Astrocyte of the cerebellum (primary cell): Measurements from ENCODE around the gene CCDC17.

Experiments used
- DNase-seq: peaks from one replicate; pipeline ENCODE4 v3.0.0-alpha.2; 2011; ENCODE audit warnings: low read depth
- H3K4me3 ChIP-seq: 2 replicates; pipeline ENCODE4 v1.5.1; 2011; ENCODE audit warnings: mild to moderate bottlenecking, low read depth, low read length, moderate library complexity
- in situ Hi-C: cut with HindIII; loops from 2 replicates; pipeline ENCODE4 v1.10.0; 2017; ENCODE audit warnings: low sequenced_read_pairs
- TF ChIP-seq, protein P1 (sequence below): IDR thresholded peaks from 2 replicates; pipeline ENCODE4 v1.5.1; 2012; ENCODE audit warnings: low read length, low read depth, moderate library complexity, mild to moderate bottlenecking; ENCODE audit errors: missing control alignments

CCDC17 gene

DNA sequence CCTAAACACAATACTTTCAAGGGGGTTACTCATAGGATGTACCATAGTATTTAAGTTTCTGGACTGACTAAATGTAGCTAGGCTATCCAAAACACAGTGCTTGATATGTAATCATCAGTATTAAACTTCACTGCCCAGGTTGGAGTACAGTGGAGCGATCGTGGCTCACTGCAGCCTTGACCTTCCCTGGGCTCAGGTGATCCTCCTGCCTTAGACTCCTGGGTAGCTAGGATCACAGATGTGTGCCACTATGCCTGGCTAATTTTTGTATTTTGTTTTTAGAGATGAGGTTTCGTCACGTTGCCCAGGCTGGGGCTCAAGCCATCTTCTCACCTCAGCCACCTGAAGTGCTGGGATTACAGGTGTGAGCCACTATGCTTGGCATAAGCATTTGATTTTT lies 29.4 kb downstream of the CCDC17 start:
- no peak for DNase-seq
- TF ChIP-seq, protein P1, sequence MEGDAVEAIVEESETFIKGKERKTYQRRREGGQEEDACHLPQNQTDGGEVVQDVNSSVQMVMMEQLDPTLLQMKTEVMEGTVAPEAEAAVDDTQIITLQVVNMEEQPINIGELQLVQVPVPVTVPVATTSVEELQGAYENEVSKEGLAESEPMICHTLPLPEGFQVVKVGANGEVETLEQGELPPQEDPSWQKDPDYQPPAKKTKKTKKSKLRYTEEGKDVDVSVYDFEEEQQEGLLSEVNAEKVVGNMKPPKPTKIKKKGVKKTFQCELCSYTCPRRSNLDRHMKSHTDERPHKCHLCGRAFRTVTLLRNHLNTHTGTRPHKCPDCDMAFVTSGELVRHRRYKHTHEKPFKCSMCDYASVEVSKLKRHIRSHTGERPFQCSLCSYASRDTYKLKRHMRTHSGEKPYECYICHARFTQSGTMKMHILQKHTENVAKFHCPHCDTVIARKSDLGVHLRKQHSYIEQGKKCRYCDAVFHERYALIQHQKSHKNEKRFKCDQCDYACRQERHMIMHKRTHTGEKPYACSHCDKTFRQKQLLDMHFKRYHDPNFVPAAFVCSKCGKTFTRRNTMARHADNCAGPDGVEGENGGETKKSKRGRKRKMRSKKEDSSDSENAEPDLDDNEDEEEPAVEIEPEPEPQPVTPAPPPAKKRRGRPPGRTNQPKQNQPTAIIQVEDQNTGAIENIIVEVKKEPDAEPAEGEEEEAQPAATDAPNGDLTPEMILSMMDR = no peak
- H3K4me3 ChIP-seq = no peak overlapping the region
- in situ Hi-C loops = no loop called here

DNA sequence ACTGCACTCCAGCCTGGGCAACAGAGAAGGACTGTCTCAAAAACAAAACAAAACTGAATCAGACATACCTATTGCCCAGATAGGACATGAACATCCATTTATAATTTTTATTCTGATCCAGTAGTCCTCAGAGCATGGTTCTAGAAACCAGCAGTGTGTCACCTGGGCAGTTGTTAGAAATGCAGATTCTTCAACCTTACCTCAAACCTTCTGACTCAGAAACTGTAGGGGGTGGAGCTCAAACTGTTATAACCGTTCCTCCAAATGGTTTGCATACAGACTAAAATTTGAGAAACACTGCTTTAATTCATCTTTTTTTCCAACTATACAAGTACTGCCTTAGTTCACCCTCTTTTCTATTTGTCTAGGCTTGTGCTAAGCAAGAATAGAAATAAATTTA lies 34.0 kb downstream of the CCDC17 start:
- no peak overlapping the region for H3K4me3 ChIP-seq
- TF ChIP-seq, protein P1 = no peak
- in situ Hi-C loops = no loop called here
- DNase-seq = no peak

DNA sequence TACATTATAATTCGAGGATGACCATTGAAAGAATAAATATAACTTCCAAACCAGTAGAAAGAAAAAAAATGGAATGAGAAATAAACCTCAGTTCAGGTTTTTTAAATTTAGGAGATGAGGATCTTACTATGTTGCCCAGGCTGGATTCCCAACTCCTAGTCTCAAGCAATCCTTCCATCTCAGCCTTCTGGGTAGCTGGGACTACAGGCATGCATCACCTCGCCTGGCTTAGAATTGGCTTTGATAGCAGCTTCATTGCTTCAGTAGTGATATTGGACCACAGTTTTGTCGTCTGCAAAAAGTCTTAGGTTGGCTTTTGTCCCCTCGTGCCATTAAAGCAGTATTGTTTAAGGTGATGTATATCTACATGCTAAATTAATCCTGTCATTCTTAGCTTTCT lies 37.1 kb downstream of the CCDC17 start:
- no peak for DNase-seq
- TF ChIP-seq, protein P1 = no peak
- H3K4me3 ChIP-seq = no peak overlapping the region
- in situ Hi-C loops = no loop called here

DNA sequence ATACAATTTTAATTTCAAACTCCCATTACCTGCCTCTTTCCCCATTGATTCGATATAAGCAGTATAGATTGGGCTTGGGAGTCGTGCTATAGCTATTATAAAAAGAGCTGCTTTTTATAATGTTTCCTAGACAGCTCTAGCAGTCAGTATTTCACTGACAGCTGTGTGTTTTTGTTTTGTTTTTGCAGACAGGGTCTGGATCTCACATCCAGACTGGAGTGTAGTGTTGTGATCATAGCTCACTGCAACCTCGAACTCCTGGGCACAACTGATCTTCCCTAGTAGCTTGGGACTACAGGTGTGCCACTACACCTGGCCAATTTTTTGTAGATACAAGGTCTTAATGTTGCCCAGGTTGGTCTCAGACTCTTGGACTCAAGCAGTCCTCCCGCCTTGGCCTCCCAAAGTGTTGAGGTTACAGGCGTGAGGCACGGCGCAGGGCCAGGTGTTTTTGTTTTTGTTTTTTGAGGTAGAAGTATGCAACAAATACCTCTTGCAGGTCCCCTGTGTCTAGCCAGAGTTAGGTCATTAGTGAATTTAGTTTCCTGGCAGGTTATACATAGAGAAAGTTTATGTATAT lies 38.3 kb downstream of the CCDC17 start:
- H3K4me3 ChIP-seq = peak overlapping the region; percentile 95
- TF ChIP-seq, protein P1 = no peak
- no peak for DNase-seq
- in situ Hi-C loops = no loop called here

DNA sequence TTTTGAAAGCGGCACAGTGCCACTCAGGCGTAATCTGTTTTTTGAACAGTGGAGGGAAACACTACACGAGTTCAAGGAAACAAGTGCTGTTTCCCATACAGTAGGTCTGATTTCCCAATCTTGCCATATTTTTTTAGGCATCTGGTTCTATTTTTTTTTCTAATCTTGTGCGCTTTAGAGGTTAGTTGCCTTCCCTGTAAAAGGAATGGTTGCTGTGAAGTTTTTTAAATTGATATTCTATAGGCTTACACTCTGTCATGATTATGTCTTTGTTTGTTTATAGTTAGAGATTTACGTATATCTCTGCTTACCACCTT lies 38.8 kb downstream of the CCDC17 start:
- no peak for DNase-seq
- TF ChIP-seq, protein P1 = no peak
- in situ Hi-C loops = no loop called here
- peak overlapping the region; percentile 95 for H3K4me3 ChIP-seq

DNA sequence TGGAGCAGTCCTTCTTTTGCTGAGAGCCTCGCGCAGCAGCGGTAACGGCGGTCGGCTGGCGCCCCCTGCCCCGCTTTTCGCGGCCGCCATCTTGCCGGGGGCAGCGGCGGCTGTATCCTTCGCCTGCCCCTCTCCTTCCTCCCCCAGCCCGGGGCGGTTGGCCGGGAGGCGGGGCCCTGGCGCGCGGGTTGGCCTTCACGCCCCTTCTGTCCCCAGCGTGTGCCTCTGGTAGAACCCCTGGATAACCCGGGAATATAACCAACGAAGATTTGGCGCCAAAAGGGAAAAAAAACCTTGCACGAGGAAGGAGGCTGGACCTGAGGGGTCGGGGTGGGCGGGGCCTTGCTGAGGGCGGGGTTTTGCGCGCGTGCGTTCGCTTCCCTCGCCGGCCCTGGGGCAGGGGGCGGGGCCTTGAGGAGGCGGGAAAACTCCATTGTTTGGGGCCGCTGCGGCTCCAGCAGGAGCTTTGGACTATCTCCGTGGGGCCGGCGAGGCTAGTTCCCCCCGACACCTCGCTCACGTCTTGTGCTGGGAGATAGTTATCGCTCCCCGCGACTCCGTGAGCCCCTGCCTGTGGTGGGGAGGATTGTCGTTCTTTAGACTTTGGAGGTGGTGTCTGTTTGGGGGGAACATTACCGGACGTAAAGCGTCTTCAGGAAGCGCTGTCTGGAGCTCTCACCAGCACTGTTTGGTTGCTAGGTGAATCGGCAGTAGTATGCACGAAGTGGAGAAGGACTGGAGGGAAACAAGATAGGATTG lies 39.3 kb downstream of the CCDC17 start:
- TF ChIP-seq, protein P1 = peak; percentile 6
- peak overlapping the region; percentile 95 for H3K4me3 ChIP-seq
- in situ Hi-C loops = no loop called here
- DNase-seq = peak; percentile 72
